GM19025 (cell line): ENCODE results near the gene TYW1B.
A peak's percentile ranks its signal among the peaks of the same experiment; 100 is the strongest.
"Not testable (repeated sequence)": the region's sequence is repeated elsewhere in the genome, so short reads cannot be mapped to it uniquely, and the experiment has no call there.

Source experiments
- ATAC-seq: cut with Tn5 transposase; IDR thresholded peaks from one replicate; pipeline ENCODE4 v1.9.1; 2021; ENCODE audit warnings: mild to moderate bottlenecking, low read depth, moderate library complexity; ENCODE audit not compliant: unreplicated experiment

Gene TYW1B

GRCh38 chr7:72580142-72580770, 247.7 kb downstream of the TYW1B start:
- ATAC-seq: not testable (repeated sequence)

DNA sequence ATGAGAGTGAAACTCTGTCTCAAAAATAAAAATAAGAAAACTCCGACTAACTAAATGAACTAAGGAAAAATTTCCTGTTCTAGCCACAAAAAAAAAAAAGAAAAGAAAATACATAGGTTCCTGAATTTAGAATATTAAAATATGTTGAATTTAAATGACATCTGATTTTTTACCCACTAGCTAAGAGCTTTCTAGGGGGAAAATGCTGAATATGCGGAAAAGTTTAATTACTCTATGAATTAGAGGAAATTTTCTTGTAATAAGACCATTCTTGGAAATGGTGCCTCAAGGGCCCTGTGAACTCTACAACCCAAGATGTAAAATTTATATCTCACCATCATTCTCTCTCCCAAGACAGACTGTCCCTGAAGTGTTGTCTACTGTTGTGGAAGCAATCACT, 250.9 kb downstream of the TYW1B start:
- no peak for ATAC-seq

- ATAC-seq: not testable (repeated sequence)
These were observed 266.0 kb downstream of the TYW1B start for GRCh38 chr7:72561988-72562387.

DNA sequence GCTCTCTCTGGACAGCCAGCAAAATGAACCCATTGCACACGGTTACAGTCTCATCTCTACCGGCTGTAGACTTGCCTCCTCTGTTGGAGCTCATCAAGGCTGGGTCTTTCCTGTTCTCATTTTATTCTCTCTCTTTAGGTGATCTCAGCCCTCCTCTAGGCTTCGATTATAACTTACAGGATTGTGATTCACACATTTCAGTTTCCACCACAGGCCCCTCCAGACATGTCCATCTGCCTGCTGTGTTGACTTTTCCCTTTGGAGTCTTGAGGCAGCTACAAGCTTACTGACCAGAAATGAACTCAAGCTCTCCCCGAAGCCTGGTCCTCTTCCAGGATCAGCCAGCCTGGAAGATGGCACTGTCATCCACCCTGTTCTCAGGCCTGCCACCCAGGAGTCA, 268.5 kb downstream of the TYW1B start:
- not testable (repeated sequence) for ATAC-seq

GRCh38 chr7:72556733-72557132, 271.3 kb downstream of the TYW1B start:
- ATAC-seq: not testable (repeated sequence)

GRCh38 chr7:72555238-72555637, 272.8 kb downstream of the TYW1B start:
- ATAC-seq: not testable (repeated sequence)

DNA sequence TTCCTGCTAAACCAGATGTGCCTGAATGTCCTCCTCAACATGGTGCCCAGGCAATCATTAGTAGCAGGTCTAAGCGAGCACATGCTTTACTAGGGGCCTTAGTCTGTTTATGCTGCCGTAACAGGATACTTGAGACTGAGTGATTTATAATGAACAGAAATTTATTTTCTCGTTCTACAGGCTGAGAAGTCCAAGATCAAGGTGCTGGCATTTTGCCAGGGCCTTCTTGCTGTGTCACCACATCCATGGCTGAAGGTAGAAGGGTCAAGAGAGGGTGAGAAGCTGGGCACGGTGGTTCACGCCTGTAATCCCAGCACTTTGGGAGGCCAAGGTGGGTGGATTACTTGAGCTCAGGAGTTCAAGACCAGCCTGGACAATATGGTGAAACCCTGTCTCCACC, 273.6 kb downstream of the TYW1B start:
- not testable (repeated sequence) for ATAC-seq

- not testable (repeated sequence) for ATAC-seq
These were observed 277.5 kb downstream of the TYW1B start for GRCh38 chr7:72550454-72550853.

GRCh38 chr7:72546586-72547237, 281.3 kb downstream of the TYW1B start:
- peak; percentile 67 for ATAC-seq

DNA sequence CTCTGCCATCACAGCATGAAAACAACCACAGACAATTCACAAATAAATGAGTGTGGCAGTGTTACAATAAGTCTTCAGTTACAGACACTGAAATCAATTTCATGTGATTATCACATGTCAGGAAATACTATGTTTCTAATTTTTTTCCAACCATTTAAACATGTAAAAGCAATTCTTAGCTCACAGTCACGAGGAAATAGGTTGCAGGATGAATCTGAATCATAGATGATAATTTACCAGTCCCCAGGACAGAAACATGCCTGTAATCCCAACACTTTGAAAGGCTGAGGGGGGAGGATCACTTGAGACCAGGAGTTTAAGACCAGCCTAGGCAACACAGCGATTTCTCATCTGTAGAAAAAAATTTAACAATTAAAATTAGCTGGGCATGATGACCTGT, 283.5 kb downstream of the TYW1B start:
- not testable (repeated sequence) for ATAC-seq

GRCh38 chr7:72540923-72541322, 287.1 kb downstream of the TYW1B start:
- ATAC-seq: no peak

- ATAC-seq: no peak
These were observed 287.8 kb downstream of the TYW1B start for GRCh38 chr7:72540106-72540611.

GRCh38 chr7:72539702-72540101, 288.3 kb downstream of the TYW1B start:
- ATAC-seq: no peak

GRCh38 chr7:72538856-72539255, 289.1 kb downstream of the TYW1B start:
- no peak for ATAC-seq

DNA sequence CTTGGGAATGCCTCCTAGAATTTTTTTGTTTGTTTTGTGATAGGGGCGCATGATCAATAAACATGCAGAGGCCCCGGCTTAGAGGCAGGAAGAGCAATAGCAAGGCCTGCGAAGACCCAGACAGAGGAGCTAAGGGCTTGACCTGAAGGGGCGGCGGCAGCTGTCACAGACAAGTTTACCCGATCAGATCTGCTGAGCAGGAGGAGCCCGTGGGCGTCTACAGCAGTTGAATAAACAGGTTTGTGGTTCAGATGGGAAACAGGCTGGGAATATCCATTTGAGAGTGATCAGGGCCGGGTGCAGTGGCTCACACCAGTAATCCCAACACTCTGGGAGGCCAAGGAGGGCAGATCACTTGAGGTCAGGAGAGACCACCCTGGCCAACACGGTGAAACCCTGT, 289.9 kb downstream of the TYW1B start:
- no peak for ATAC-seq

DNA sequence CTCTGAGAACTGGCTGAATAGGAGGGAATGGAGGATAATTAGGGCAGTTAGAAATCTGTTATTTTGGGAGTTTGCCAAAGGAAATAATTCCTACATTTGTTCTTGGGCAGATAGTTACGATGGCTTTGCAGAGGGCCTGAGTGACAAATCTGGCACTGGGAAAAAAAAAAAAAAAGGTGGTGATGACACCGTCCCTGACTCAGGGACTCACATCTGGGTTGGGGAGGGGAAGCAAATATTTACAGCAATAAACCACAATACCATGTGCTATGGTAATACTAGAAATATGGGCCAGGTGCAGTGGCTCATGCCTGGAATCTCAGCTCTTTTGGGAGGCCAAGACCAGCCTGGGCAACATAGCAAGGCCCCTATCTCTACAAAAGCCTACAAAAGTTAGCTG, 292.0 kb downstream of the TYW1B start:
- not testable (repeated sequence) for ATAC-seq

GRCh38 chr7:72531048-72531447, 297.0 kb downstream of the TYW1B start:
- not testable (repeated sequence) for ATAC-seq
